ENCODE results near the gene GNPTG. TPM values are rescaled to one million over a fixed set of nuclear protein-coding genes. Genes with fewer than 3 reads are reported as not detected.

GNPTG gene
- total RNA-seq, 3 donors from 2014 or later = 50.1 to 68.9 (median 57.3) TPM

DNA sequence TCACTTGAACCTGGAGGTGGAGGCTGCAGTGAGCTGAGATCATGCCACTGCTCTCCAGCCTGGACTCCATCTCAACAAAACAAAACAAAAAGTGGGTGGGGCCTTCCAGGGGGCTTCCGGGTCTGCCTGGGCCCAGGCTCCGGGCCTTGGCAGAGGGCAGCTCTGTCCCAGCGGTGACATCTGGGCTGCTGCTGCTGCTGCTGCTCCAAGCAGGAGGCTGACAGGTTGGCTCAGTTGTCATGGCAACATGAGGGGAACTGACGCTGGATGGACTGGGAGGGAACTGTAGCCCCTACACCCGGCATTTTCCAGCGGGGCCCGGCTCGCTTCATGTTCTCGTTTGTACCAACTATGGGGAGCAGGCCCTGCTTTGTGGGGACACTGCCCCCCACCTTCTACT is 14.2 kb upstream of the GNPTG start:
- intact Hi-C loops (cut with DNase I, micrococcal nuclease) = no loop called here
- Histone ChIP-seq H3K36me3 (ENCODE audit: low read depth) (no peaks in the 10 kb centered on the region), H3K4me1 (ENCODE audit: low read depth) (peaks cover 16% of the 10 kb centered on the region), H3K9me3 (no peaks in the 10 kb centered on the region), H3K4me3 (no peak overlapping the region)
- no peak for TF ChIP-seq CTCF (IDR thresholded peaks at IDR 0.05)
- DNase-seq (no peak), ATAC-seq (no peak)

DNA sequence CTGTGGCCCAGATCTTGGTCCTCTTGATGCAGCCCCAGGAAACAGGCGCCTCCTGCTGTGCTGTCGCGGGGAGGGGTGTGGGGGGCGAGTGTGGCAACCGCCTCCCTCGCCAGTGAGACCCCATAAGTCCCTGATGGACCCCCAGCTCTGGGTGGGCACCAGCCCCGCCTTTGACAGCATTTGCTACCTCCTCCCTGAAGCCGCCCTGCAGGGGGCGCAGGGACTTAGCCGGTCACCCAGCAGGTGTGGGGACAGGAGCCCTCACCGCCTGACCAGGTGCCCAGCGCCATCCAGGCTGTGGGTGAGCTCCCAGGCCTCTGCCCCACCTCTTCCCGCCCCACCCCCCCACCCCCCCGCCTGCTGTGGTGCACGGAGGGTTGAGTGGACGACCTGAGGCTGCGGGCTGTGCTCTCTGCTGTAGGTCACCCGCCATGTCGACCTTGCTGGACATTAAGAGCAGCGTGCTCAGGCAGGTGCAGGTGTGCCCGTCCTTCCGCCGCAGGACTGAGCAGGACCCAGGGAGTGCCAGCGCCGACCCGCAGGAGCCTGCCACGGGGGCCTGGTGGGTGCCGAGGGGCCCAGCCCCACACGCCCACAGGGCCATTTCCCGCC is 13.5 kb upstream of the GNPTG start:
- intact Hi-C loops (cut with DNase I, micrococcal nuclease) = no loop called here
- Histone ChIP-seq H3K36me3 (ENCODE audit: low read depth) (no peaks in the 10 kb centered on the region), H3K4me3 (no peak overlapping the region), H3K4me1 (ENCODE audit: low read depth) (peaks cover 20% of the 10 kb centered on the region), H3K9me3 (no peaks in the 10 kb centered on the region)
- no peak for ATAC-seq
- TF ChIP-seq CTCF (IDR thresholded peaks at IDR 0.05) = peak; percentile 22
- DNase-seq = peak in 2 of 3 donors; percentile 70 to 74

GRCh38 chr16:1338855-1339675 is 12.7 kb upstream of the GNPTG start:
- TF ChIP-seq CTCF (IDR thresholded peaks at IDR 0.05) = no peak
- ATAC-seq = no peak
- H3K4me1 ChIP-seq (ENCODE audit: low read depth) = peaks cover 22% of the 10 kb centered on the region
- DNase-seq = no peak
- no peaks in the 10 kb centered on the region for H3K9me3 ChIP-seq
- no peak overlapping the region for H3K4me3 ChIP-seq
- intact Hi-C loops (cut with DNase I, micrococcal nuclease) = no loop called here
- H3K36me3 ChIP-seq (ENCODE audit: low read depth) = no peaks in the 10 kb centered on the region

DNA sequence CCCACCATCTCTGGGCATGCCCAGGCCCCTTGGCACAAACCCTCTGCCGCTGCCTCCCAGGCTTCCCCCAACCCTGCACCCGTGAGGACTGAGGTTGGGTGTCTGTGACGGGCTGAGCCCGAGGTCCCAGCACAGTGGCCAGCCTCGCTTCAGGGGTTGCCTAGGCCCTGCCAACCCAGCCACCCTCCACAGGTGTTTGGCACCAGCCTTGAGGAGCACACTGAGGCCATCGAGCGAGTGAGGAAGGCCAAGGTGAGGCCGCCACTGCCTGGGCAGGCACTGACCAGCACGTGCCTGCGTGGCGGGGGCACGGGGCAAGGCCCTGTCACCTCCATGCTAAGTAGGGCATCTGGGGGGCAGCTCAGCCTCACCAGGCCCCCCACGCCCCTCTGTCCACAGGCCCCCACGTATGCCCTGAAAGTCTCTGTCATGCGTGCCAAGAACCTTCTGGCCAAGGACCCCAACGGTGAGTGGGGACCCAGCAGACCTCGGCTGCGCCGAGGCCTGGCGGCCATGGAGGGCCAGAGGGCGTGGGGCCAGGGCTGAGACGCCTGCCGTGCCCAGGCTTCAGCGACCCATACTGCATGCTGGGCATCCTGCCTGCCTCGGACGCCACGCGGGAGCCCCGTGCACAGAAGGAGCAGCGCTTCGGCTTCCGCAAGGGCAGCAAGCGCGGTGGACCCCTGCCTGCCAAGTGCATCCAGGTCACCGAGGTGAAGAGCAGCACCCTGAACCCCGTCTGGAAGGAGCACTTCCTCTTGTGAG is 10.8 kb upstream of the GNPTG start:
- ATAC-seq (no peak), DNase-seq (no peak)
- peaks cover 20% of the 10 kb centered on the region for H3K4me1 ChIP-seq (ENCODE audit: low read depth)
- no peak for TF ChIP-seq CTCF (IDR thresholded peaks at IDR 0.05)
- no peaks in the 10 kb centered on the region for H3K36me3 ChIP-seq (ENCODE audit: low read depth)
- no peaks in the 10 kb centered on the region for H3K9me3 ChIP-seq
- H3K4me3 ChIP-seq = no peak overlapping the region
- intact Hi-C loops (cut with DNase I, micrococcal nuclease) = no loop called here

DNA sequence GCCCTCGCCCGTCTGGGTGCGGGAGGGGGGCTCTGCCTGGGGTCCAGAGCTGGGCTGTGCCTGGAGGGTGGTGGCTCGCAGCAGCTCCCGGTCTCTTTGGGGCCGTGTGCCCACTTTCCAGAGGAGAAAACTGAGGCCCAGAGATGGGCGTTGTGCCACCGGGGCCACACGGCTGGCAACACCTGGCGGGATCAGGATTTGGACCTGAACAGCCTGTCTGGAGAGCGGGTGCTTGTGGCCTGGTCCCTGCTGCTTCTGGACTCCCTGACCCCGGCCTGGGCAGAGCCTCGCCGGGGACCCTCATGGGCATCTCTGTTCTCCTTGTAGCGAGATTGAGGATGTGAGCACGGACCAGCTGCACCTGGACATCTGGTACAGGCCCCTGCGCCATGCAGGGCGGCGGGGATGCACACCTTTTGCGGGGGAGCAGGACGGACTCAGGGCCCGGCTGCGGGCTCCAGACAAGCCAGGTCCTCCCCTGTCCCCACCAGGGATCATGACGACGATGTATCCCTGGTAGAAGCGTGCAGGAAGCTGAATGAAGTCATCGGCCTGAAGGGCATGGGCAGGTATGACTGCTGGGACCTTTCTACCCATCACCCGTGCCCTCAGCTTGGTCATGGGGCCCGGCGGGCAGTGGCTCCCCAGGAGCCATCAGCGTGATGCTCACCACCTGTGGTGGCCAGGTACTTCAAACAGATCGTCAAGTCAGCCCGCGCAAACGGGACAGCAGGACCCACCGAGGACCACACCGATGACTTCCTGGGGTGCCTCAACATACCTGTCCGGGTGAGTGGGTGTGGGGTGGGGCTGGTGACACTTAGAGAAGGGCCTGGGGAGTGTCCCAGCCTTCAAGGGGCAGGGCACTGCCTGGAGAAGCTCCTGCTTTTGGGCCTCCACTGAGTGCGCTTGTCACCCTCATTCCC is 10.0 kb upstream of the GNPTG start:
- no peak for DNase-seq
- H3K4me1 ChIP-seq (ENCODE audit: low read depth) = peaks cover 20% of the 10 kb centered on the region
- H3K36me3 ChIP-seq (ENCODE audit: low read depth) = no peaks in the 10 kb centered on the region
- no peak overlapping the region for H3K4me3 ChIP-seq
- no peak for TF ChIP-seq CTCF (IDR thresholded peaks at IDR 0.05)
- H3K9me3 ChIP-seq = no peaks in the 10 kb centered on the region
- intact Hi-C loops (cut with DNase I, micrococcal nuclease) = no loop called here
- ATAC-seq = no peak
